Urothelium cell line (cell line): Measurements from ENCODE around the gene GLT1D1.
"Not testable (repeated sequence)": the region's sequence is repeated elsewhere in the genome, so short reads cannot be mapped to it uniquely, and the experiment has no call there.

Experiments used
- DNase-seq: peaks from one replicate; pipeline ENCODE4 v3.0.0; 2011; ENCODE audit warnings: low spot score, mixed read lengths
- FAIRE-seq: peaks from 2 replicates; lab custom pipeline; 2011; peaks lifted over from hg19 to GRCh38; lab: Jason Lieb, UNC

Gene GLT1D1

DNA sequence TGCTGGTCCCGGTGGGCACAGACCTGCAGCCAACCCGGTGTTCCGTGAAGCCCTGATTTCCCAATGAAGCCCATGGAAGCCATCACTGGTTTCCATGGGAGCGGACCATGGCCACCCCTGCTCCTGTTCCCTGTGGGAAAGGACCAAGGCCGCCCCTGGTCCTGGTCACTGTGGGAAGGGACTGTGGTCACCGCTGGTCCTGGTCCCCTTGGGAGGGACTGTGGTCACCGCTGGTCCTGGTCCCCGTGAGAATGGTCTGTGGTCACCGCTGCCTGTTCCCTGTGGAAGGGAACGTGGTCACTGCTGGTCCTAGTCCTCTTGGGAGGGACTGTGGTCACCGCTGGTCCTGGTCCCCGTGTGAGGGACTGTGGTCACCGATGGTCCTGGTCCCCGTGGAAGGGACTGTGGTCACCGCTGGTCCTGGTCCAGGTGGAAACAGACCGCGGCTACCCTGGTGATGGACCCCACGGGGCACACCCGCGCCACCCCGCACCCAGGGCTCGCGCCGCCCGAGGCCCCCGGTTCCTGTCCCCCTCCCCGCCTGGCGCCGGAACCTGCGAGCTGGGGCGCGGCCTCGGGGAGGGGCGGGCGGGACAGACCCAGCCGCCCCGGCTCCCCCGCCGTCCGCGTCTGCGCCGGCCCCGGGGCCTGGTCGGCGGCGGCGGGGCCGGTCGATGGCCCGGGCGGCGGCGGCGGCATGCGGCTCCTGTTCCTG is at the start of gene GLT1D1:
TSS of gene GLT1D1 (plus strand) at position 594 of the 715 bp plus-strand sequence. CDS start at position 698, 104 bp downstream.
- FAIRE-seq (no peak), DNase-seq (peak; percentile 18)

DNA sequence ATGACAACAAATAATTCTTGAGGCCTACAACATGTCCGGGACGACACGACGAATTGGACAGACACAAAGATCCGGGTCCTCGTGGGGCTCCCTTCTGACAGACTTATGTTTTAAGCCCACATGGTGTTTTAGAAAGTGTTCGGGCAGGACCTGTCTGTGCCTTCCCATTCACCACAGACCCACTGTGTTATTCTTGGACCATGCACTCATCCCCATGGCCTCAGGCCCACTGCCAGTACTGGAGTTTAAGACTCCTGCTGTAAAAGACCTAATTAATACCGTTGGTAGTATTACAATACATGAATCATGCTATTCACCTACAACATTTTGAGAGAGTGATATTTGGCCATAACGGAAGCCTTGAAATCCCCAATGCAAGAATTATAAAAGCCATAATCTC is 49.5 kb upstream of the GLT1D1 start:
- FAIRE-seq: no peak
- DNase-seq: no peak

DNA sequence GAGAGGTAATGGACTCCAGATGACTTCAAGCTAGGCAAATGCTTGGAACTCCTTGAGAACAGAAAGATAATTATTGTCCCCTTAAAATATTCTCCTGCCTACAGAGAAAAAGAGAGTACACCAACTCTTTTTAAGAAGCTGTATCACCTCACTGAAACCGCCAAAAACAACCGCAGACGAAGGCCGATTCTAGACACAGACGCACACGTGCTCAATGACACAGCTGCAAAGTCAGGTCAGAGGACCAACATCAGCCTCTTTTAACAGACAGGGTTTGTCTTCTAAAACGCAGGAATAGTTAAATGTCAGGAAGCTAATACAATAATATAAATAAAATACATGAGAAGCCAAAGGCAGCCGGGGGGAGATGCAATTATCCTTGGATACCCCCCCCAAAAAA is 48.5 kb upstream of the GLT1D1 start:
- no peak for DNase-seq
- FAIRE-seq: no peak

DNA sequence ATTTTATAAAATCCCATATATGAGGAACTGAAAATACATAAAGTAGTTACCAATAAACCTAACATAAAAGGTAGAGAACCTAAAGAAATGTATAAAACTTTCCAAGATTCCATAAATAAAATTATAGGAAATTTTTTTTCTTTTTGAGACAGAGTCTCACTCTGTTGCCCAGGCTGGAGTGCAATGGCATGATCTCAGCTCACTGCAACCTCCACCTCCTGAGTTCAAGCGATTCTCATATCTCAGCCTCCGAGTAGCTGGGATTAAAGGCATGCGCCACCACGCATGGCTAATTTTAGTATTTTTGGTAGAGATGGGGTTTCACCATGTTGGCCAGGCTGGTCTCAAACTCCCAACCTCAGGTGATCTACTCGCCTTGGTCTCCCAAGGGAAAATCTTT is 47.9 kb upstream of the GLT1D1 start:
- not testable (repeated sequence) for DNase-seq, FAIRE-seq

DNA sequence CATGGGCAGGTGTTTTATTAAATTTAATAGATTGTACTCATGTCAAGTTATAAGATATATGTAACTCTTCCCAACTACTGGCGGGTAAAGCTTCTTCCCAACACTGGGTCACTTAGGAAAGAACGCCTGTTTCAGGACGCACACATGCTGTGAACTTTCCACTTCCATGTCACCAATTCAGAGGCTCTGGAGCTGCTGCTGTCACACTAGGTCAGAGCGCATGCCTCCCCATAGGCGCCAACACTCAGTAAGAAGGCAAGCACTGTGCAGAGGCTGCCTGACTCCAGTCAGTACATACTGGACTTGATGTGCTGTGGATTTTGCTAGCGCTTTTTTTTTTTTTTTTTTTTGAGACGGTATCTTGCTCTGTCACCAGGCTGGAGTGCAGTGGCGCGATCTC is 46.7 kb upstream of the GLT1D1 start:
- DNase-seq: no peak
- FAIRE-seq: no peak

DNA sequence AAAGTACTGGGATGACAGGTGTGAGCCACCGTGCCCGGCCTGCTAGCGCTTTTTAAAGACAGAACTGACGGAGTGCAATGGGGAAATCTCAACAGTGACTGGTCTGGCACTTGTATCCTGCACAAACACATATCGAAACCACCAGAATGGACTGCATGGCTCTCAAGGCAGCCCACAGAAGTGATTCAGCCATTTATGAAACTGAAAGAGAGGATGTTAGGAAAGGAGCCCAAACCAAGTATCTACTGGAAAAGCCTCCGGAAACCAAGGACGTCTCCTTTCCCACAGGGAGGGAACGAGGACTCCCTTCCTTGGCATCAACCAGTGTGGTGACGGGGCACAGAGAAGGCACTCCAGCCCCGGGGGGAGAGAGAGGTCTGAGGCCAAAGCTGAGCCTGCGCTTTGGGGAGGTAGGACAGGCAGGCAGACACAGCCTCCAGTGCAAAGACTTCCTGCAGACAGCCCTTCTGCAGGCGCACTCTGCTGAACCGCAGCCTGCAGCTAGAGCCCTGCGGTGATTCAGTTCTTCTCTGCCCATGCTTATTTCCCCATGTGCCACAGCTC is 46.0 kb upstream of the GLT1D1 start:
- no peak for DNase-seq
- FAIRE-seq: no peak

DNA sequence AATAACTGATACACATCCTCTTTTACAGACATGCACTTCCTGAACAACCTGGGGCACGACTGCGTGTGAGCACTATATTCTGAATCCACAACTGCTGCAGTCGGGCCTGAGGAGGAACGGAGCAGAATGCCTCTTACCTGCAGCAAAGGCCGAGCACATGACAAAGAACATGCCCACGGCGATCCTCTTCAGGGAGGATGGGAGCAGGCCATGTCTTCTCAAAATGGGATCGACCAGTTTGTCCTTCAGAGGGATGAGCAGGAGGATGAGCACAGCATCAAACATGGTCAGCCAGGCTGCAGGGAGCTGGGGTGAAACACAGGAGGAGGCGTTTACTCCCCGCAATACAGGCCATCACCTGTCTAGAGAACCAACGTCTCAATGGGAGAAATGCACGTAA is 44.6 kb upstream of the GLT1D1 start:
- FAIRE-seq: no peak
- no peak for DNase-seq

DNA sequence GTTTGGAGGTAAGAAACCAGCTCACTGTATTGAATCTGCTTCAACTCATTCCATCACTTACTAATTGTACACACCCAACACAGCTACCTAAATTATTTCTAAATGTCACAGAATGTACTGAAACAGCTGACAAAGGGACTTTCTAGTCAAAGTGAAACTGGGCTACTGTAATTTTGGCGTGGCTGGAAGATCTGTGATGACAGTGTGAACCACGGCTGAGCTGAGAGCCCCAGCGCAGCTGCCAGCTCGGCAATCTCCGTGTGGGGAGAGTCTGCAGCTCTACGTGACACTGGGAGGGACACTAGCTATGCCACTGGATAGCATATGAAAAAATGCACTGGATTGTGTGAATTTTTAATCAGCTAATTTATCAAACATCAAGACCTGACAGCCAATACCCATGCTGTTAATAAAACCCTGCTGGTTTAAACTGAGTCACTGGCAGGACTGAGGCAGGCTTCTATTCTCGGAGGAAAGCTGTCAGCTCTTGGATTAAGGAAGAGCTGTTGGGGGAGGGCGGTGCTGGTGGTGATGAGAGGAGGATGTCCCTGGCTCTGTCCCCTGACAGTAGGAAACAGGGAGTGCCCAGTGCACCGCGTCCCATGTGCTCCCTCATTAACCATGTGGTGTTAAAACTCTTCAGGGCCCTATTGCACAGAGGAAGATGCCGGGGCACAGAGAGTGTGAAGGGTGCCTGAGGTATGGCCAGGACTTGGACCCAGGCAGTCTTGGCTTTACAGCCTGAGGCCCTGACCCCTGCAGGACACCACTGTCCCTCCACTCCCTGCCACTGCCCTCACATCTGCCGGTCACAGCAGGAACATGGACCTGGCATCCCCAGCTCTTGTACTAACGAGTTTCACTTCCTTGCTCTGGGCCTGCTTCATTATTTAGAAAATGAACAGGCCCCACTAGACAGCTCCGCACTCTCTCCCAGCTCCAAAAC is 42.8 kb upstream of the GLT1D1 start:
- DNase-seq (no peak), FAIRE-seq (no peak)

DNA sequence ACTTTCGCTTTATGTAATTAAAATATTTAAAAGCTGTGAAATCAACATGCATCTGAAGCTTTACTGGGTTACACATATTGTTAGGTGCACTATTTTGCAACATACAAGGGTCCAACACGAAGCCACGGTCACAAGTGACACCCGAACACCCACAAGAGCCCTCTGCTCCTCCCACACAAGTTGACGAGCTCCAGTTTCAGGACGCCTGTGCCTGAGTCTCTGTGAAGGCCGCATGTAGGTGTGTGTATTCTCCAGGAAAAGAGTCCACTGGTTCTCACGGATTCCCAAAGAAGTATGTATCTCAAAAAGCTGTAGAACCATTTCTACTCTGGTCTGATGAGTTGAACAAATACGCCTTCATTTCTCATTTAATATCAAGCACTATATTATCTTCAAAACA is 41.5 kb upstream of the GLT1D1 start:
- no peak for FAIRE-seq

DNA sequence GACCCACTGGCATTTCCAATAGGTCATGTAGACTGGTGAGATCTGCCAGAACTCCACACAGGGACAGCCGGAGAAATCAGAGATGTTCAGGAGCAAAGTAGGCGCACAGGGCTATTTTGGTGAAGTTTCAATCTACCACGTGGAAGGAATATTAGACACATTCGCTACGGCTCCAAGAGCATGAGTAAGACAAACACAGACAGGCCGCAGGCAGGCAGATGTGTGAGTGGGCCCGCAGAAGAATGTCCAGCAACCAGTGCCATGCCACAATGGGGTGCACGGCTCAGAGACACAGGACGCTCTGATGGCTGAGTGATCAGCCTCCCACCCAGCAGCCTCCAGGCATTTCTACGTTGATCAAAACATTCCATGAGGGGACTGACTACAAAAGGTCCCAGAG is 39.9 kb upstream of the GLT1D1 start:
- DNase-seq: no peak
- FAIRE-seq: no peak

More for the DNA sequence above, 41.5 kb upstream of the GLT1D1 start:
- DNase-seq: no peak

DNA sequence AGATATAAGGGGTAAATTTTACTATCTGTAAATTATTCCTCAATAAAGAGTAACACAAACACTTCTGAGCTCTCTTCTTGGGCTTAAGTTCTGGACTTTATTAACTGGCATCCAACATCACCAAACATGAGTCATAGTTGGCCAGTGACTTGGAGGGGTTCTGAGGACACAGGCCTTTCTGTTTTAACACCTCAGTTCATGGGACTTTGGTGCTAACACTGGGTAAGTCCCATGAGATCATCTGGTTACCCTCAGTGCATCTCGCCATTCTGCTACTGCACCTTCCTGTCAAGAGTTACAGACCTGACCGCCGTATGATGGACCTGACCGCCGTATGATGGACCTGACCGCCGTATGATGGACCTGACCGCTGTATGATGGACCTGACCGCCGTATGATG is 39.4 kb upstream of the GLT1D1 start:
- DNase-seq (no peak), FAIRE-seq (no peak)

DNA sequence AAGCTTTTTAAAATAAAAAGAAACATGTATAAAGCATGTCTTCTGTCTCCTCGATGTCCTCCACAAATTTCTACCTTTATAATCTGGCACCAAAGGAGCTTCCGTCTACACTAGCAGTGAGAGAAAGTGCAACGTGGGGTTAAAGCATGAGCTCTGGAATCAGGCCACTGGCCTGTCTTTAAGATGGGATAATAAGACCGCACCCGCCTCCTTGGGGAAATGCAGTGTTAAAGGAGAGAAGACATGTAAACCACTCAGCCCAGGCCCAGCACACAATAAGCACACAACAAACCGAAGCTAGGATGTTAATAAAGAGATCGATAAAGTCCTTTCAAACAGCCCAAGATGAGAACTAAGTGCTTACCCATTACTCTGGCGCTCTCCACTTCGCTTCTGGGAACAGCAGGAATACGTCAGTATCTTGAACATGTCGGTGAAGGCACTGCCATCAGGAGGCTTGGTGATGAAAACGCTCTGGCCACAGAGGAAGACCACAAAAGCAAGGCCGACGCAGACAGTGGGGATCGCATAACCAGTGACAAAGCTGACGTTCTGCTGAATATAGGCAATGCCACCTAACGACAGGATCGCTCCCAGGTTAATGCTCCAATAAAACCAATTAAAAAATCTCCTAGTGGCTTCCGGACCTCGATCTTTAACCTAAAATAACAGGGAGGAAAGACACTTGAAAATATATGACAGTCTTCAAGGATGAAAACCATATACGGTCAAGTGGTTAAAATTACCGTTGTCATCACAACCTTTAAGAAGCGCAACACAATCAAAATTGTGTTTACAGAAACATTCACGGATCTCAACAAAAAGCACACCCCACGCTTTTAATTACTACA is 38.6 kb upstream of the GLT1D1 start:
- no peak for DNase-seq
- no peak for FAIRE-seq

DNA sequence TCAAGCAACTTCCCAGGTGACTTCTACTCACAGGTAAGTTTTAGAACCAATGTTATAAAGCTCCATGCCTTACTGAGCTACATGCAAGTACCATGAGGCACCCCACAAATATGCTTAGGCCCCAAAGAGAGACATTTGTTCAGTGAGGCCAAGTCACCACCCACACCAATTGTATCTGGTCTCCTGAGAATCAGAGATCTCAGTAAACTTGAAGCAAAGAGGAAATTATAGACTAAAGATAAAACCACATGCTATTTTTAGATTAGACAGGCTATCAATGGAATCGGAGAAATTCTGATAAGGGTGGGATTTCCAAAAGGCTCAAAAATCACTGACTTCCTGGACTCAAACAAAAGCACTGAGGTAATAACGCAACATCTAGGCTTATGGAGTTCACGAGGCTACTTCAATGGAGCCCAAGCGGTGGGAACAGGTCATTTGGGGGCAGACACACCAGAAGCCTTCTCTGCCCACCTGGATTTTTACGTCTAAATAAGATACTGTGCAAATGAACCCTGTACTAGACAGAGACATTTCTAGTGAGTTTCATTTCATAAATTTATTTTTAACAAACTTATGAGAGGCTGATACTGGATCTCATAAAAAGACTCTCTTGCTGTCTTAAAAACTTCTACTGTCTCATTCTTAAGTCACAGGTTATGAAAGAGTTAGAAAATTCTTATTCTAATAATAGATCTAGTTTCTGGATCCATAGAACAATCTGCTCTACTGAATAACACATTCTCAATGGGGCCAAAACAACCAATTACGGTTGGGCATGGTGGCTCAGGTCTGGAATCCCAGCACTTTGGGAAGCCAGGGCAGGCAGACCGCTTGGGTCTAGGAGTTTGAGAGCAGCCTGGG is 37.3 kb upstream of the GLT1D1 start:
- DNase-seq (no peak), FAIRE-seq (no peak)

DNA sequence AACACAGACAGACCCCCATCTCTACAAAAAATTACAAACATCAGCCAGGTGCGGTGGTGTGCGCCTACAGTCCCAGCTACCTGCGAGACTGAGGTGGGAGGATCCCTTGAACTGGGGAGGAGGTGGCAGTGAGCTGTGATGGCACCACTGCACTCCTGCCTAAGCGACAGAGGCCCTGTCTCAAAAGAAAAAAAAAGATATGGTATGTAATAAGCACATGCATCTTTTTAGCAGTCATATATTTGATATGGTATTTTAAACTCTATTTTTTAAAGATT is 36.7 kb upstream of the GLT1D1 start:
- FAIRE-seq (no peak), DNase-seq (no peak)

DNA sequence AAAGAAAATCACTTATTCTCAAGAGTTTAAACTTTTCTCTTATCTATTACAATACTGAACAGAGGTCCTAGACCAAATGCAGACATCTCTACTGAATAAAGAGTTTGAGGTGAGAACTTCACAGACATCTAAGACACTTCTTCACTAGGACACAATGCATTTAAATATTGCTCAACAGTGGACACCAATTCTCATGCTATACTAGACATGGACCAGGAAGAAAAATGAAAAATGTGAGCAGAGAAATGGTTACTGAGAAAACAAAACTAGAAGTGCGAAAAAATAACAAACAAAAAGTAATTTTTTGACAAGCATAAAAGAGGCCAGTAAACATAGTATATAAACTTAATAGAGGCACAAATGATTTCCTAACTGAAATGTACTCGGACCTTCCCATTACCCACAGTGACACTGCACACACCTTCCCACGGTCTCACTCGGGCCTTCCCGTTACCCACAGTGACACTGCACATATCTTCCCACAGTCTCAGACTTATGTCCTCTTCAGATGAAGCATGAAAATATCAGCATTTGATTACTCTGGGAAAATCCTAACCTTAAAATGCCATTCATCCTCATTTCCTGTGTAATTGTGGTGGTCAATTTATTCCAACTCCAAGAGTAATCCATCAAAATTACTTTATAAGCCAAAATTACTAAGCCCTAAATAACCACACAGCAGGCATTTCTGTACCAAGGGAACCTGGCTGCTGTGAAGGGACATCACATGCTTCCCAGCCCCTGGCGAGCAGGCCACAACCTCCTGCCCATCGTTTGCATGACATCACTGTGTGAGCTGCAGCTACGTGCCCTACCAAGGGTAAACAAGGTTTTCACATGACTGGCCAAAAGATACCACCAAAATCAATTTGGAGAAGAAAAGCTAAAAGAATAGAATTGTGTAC is 35.9 kb upstream of the GLT1D1 start:
- FAIRE-seq (no peak), DNase-seq (no peak)

DNA sequence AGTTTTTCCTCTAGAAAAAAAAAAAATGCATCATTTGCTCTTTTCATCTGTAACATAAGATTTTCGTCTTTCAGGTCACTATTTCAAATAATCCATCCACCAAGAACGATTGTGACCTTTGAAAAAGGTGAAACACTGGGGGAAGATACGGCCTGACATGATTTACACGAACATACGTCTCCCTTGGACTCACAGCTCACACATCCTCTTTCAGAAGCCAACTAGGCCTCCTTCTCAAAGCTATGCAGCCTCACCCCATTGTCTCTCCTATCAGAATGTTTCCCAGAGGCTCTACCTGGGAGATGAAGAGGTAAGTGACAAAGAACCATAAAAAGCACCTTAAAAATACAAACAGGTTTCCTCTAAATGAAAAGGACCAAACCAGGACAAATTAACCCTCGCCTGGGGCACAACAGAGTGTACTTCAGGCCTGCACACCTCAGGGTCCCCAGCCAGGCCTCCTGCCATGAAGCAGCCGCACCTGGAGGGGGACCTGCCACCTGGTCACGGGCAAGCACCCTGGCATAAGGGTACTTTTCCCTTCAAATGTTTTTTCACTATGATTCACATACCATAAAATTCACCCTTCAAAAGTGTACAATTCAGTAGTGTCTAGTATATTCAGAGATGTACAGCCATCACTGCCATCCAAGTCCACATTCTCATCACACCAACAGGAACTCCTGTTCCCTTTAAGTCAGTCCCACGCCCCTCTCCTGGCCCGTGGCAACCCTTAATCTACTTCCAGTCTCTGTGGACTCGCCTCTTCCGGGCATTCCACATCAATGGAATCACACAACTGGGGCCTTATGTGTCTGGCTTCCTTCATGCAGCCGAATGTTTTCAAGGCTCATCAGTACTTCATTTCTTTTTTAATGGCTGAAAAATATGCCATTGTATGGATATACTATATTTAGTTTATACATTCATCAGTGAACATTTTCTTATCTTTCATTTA is 34.9 kb upstream of the GLT1D1 start:
- DNase-seq (no peak), FAIRE-seq (no peak)

DNA sequence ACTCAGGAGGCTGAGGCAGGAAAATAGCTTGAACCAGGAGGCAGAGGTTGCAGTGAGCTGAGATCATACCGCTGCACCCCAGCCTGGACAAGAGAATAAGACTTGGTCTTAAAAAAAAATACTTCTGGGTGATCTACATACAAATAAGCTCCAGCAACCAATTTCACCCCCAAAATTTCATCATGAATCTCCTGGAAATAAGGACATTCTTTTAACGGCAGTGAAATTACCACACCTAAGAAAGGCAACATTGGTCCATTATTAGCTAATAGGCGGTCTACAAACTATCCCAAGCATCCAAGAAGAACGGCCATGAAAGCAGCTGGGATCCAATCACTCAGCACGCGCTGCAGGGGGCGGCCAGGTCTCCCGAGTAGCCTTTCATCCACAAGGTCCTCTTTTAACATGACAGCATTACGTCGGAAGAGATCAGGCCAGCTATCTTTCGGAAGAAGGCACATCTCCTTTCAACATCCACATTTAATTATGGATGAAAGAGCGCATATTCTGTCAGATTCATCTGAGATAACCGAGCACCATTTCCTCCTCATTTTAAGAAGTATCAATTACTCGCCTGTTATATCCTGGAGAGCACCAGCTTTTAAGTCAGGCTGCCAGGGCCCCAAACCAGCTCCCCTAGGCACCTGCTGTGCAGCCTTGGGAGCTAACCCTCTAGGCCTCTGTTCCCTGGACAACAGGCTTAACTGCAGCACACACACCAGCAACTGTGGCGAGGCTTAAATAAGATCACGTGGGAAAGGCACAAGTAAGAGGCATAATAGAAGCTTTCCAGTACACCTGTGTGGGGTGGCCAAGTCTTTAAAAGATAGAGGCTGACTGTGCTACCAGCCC is 33.8 kb upstream of the GLT1D1 start:
- DNase-seq (no peak), FAIRE-seq (no peak)
